Measurements from ENCODE around the gene TIAM1. TPM values are rescaled to one million over a fixed set of nuclear protein-coding genes. Genes with fewer than 3 reads are reported as not detected.

Gene TIAM1
- total RNA-seq, 1 donor from 2014 or later = 41.3 TPM

GRCh38 chr21:31176725-31177124 is 167.3 kb downstream of the TIAM1 start:
- intact Hi-C loops (cut with DNase I) = no loop called here
- H3K27me3 ChIP-seq = no peaks in the 10 kb centered on the region
- no peak overlapping the region for H3K4me3 ChIP-seq
- DNase-seq (ENCODE audit: extremely low spot score in 2 of 2) = no peak
- no peaks in the 10 kb centered on the region for H3K36me3 ChIP-seq
- no peak overlapping the region for H3K27ac ChIP-seq
- no peaks in the 10 kb centered on the region for H3K9me3 ChIP-seq
- TF ChIP-seq, protein P1, sequence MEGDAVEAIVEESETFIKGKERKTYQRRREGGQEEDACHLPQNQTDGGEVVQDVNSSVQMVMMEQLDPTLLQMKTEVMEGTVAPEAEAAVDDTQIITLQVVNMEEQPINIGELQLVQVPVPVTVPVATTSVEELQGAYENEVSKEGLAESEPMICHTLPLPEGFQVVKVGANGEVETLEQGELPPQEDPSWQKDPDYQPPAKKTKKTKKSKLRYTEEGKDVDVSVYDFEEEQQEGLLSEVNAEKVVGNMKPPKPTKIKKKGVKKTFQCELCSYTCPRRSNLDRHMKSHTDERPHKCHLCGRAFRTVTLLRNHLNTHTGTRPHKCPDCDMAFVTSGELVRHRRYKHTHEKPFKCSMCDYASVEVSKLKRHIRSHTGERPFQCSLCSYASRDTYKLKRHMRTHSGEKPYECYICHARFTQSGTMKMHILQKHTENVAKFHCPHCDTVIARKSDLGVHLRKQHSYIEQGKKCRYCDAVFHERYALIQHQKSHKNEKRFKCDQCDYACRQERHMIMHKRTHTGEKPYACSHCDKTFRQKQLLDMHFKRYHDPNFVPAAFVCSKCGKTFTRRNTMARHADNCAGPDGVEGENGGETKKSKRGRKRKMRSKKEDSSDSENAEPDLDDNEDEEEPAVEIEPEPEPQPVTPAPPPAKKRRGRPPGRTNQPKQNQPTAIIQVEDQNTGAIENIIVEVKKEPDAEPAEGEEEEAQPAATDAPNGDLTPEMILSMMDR (IDR thresholded peaks at IDR 0.05) = no peak
- TF ChIP-seq POLR2A (IDR thresholded peaks at IDR 0.05) (no peak), POLR2AphosphoS5 (IDR thresholded peaks at IDR 0.05; ENCODE audit: insufficient read depth in 1 of 2, low read depth in 1 of 2) (no peak)
- H3K4me1 ChIP-seq = no peaks in the 10 kb centered on the region

DNA sequence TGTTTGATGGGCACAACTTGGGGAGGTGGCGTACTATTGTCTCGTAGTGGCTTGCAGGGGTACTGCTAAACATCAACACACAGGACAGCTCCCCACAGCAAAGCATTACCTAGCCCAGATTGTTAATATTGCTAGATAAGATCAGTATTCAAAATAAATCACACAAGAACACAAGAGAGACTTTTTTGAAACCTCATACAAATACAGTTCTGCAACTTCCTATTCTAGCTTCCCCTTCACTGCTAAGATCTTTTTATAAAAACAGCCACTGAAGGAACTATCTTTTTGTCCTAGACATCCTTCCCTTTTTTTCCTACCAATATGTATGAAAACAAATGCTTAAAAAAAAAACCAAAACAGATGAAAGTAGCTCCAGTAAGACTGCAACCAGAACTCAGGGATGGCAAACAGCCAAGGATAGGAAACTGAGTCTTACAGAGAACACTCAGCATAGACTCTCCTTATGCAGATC is 167.9 kb downstream of the TIAM1 start:
- Histone ChIP-seq H3K9me3 (no peaks in the 10 kb centered on the region), H3K27ac (no peak overlapping the region), H3K4me1 (no peaks in the 10 kb centered on the region), H3K36me3 (no peaks in the 10 kb centered on the region), H3K4me3 (no peak overlapping the region), H3K27me3 (no peaks in the 10 kb centered on the region)
- TF ChIP-seq POLR2AphosphoS5 (IDR thresholded peaks at IDR 0.05; ENCODE audit: insufficient read depth in 1 of 2, low read depth in 1 of 2) (no peak), POLR2A (IDR thresholded peaks at IDR 0.05) (no peak)
- TF ChIP-seq, protein P1 (IDR thresholded peaks at IDR 0.05) = no peak
- no peak for DNase-seq (ENCODE audit: extremely low spot score in 2 of 2)
- intact Hi-C loops (cut with DNase I) = no loop called here

GRCh38 chr21:31173881-31174555 is 170.0 kb downstream of the TIAM1 start:
- TF ChIP-seq POLR2AphosphoS5 (IDR thresholded peaks at IDR 0.05; ENCODE audit: insufficient read depth in 1 of 2, low read depth in 1 of 2) (peak; percentile 21 to 43), POLR2A (IDR thresholded peaks at IDR 0.05) (no peak)
- TF ChIP-seq, protein P1 (IDR thresholded peaks at IDR 0.05) = no peak
- intact Hi-C loops (cut with DNase I) = no loop called here
- H3K27me3 ChIP-seq = no peaks in the 10 kb centered on the region
- H3K4me1 ChIP-seq = no peaks in the 10 kb centered on the region
- no peak overlapping the region for H3K4me3 ChIP-seq
- DNase-seq (ENCODE audit: extremely low spot score in 2 of 2) = no peak
- no peaks in the 10 kb centered on the region for H3K9me3 ChIP-seq
- no peaks in the 10 kb centered on the region for H3K36me3 ChIP-seq
- no peak overlapping the region for H3K27ac ChIP-seq

DNA sequence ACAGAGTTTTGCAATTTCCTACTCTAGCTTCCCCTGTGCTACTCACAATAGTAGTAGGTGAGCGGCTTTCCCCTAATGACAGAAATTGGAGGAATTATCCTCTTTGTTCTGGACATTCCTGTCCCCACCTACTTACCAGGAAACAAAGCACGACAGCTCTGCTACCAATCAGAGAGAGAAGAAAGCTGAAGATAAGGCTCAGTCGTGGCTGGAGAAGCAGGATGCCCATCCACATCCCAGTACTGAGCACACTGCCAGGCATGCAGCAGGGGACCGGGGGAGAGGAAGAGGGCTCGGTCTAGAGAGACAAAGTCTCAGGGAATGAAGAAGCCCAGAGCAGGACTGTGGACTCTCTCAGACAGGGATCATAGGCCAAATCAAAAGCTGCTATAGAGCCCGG is 171.7 kb downstream of the TIAM1 start:
- no peaks in the 10 kb centered on the region for H3K27me3 ChIP-seq
- no peak for TF ChIP-seq POLR2A (IDR thresholded peaks at IDR 0.05)
- no peak for TF ChIP-seq POLR2AphosphoS5 (IDR thresholded peaks at IDR 0.05; ENCODE audit: insufficient read depth in 1 of 2, low read depth in 1 of 2)
- TF ChIP-seq, protein P1 (IDR thresholded peaks at IDR 0.05) = no peak
- H3K9me3 ChIP-seq = no peaks in the 10 kb centered on the region
- no peaks in the 10 kb centered on the region for H3K4me1 ChIP-seq
- DNase-seq (ENCODE audit: extremely low spot score in 2 of 2) = no peak
- no peak overlapping the region for H3K27ac ChIP-seq
- no peak overlapping the region for H3K4me3 ChIP-seq
- intact Hi-C loops (cut with DNase I) = no loop called here
- H3K36me3 ChIP-seq = no peaks in the 10 kb centered on the region

Data from vagina (tissue), 2 donors.